Muscle layer of duodenum (tissue), 2 donors: ENCODE data around the gene MPV17.
"Not testable (repeated sequence)": the region's sequence is repeated elsewhere in the genome, so short reads cannot be mapped to it uniquely, and the experiment has no call there.

ENCODE experiments used
- H3K27ac ChIP-seq: one replicate; pipeline ENCODE4 v1.7.0; 2013; ENCODE audit warnings: mild to moderate bottlenecking, low read length
- H3K27me3 ChIP-seq: one replicate; pipeline ENCODE4 v1.7.0; 2013; ENCODE audit warnings: low read depth, mild to moderate bottlenecking, control low read depth, low read length
- H3K36me3 ChIP-seq, 2 donors: one replicate each; pipeline ENCODE4 v1.7.0; 2013; ENCODE audit warnings: low read length in 2 of 2, control low read depth in 1 of 2, mild to moderate bottlenecking in 1 of 2; ENCODE audit not compliant: insufficient read depth in 2 of 2, control insufficient read depth in 1 of 2
- H3K4me1 ChIP-seq, 2 donors: one replicate each; pipeline ENCODE4 v1.7.0; 2013; ENCODE audit warnings: low read length in 2 of 2, mild to moderate bottlenecking in 2 of 2, control low read depth in 1 of 2, moderate library complexity in 1 of 2; ENCODE audit not compliant: insufficient read depth in 2 of 2, control insufficient read depth in 1 of 2
- H3K4me3 ChIP-seq, 2 donors: one replicate each; pipeline ENCODE4 v1.7.0; 2013; ENCODE audit warnings: low read length in 2 of 2, low read depth in 1 of 2, mild to moderate bottlenecking in 1 of 2
- H3K9me3 ChIP-seq, 2 donors: one replicate each; pipeline ENCODE4 v1.7.0; 2013; ENCODE audit warnings: low read length in 2 of 2, control low read depth in 1 of 2, mild to moderate bottlenecking in 1 of 2; ENCODE audit not compliant: control insufficient read depth in 1 of 2
- donor health status: healthy.

Gene MPV17

DNA sequence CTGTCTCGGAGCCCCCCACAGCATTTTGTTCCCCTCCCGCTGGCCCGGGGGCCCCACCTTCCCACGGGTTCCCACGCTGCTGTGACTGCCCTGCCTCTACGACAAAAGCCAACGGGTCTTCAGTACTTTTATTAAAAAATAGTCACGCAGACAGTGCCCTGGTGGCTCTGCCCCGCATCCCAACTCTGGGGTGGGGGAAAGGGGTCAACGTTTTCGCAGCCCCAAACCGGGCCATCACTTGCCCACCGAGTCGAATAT is 15.7 kb downstream of the MPV17 start:
- Histone ChIP-seq H3K36me3 (peaks cover 6 to 15% of the 10 kb centered on the region in 2 donors), H3K9me3 (no peaks in the 10 kb centered on the region), H3K27me3 (peaks cover 32% of the 10 kb centered on the region), H3K27ac (no peak overlapping the region), H3K4me3 (no peak overlapping the region), H3K4me1 (peaks cover 0 to 25% of the 10 kb centered on the region in 2 donors)

- H3K27ac ChIP-seq, result no peak overlapping the region
- peaks cover 4 to 12% of the 10 kb centered on the region in 2 donors for H3K36me3 ChIP-seq
- peaks cover 32% of the 10 kb centered on the region for H3K27me3 ChIP-seq
- no peak overlapping the region for H3K4me3 ChIP-seq
- no peaks in the 10 kb centered on the region for H3K9me3 ChIP-seq
- peaks cover 0 to 25% of the 10 kb centered on the region in 2 donors for H3K4me1 ChIP-seq
Measured at GRCh38 chr2:27306573-27307286, 16.2 kb downstream of the MPV17 start.

DNA sequence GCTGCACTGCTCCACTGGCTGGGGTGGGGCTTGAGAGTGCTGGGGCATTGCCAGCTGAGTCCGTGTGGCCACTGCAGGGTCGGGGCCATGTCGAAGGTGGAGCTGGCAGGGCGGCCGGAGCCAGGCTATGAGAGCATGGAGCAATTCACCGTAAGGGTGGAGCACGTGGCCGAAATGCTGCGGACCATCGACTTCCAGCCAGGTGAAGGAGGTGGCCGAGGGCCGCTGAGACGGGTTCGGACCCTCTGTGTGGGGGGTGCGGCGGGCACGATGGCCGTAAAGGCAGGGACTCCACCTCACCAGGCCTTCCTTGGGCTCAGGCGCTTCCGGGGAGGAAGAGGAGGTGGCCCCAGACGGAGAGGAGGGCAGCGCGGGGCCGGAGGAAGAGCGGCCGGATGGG is 16.8 kb downstream of the MPV17 start:
- Histone ChIP-seq H3K36me3 (peaks cover 0 to 6% of the 10 kb centered on the region in 2 donors), H3K27me3 (peaks cover 32% of the 10 kb centered on the region), H3K4me1 (peaks cover 0 to 25% of the 10 kb centered on the region in 2 donors), H3K27ac (no peak overlapping the region), H3K4me3 (no peak overlapping the region), H3K9me3 (no peaks in the 10 kb centered on the region)

GRCh38 chr2:27305516-27305915 is 17.4 kb downstream of the MPV17 start:
- Histone ChIP-seq H3K27ac (no peak overlapping the region), H3K27me3 (peaks cover 32% of the 10 kb centered on the region), H3K4me3 (no peak overlapping the region), H3K36me3 (peaks cover 0 to 6% of the 10 kb centered on the region in 2 donors), H3K9me3 (no peaks in the 10 kb centered on the region), H3K4me1 (peaks cover 0 to 25% of the 10 kb centered on the region in 2 donors)

DNA sequence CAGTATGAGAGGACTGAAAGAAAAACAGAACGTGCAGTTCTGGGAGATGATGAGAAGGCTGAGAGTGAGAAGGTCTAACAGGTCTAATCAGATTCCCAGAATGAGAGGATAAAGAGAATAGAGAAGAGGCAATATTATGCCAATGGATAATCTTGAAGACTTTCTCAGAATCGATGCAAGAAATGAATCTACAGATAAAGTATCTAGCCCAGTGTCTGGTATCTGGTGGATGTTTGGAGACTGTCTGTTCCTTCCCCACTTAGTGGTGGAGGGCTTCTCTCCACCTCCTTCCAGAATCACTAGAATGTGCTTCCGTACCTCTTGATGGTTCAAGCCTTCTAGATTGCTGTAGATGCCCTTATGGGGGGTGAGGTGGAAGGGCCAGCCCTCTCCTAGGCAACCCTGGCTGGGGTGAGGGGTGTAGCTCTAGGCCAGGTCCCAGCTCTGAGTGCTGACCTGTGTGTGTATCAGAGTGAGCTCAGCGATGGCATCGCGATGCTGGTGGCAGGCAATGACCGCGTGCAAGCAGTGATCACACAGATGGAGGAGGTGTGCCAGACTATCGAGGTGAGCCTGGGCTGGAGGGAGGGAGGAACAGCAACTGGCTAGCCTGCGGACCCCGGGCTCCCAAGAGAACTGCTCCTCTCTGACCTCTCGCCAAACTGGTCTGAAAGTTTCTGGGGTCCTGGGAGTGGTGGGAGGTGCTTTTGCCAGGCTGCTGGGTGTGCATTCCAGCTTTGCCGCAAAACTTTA is 18.2 kb downstream of the MPV17 start:
- peaks cover 32% of the 10 kb centered on the region for H3K27me3 ChIP-seq
- peaks cover 0 to 4% of the 10 kb centered on the region in 2 donors for H3K36me3 ChIP-seq
- H3K4me3 ChIP-seq, result no peak overlapping the region

GRCh38 chr2:27303093-27304025 is 19.5 kb downstream of the MPV17 start:
- no peaks in the 10 kb centered on the region for H3K36me3 ChIP-seq
- peaks cover 28% of the 10 kb centered on the region for H3K27me3 ChIP-seq
- H3K4me1 ChIP-seq, result peaks cover 0 to 25% of the 10 kb centered on the region in 2 donors
- no peak overlapping the region for H3K27ac ChIP-seq
- no peaks in the 10 kb centered on the region for H3K9me3 ChIP-seq
- peak overlapping the region; percentile 21 to 38 for H3K4me3 ChIP-seq

More for the DNA sequence above, 18.2 kb downstream of the MPV17 start:
- H3K4me1 ChIP-seq, result peaks cover 0 to 25% of the 10 kb centered on the region in 2 donors
- H3K9me3 ChIP-seq, result no peaks in the 10 kb centered on the region
- no peak overlapping the region for H3K27ac ChIP-seq

- H3K27me3 ChIP-seq, H3K27ac ChIP-seq, H3K36me3 ChIP-seq, H3K4me1 ChIP-seq, H3K4me3 ChIP-seq, H3K9me3 ChIP-seq: not testable (repeated sequence)
Measured at GRCh38 chr2:27300606-27301005, 22.3 kb downstream of the MPV17 start.

- peaks cover 0 to 3% of the 10 kb centered on the region in 2 donors for H3K4me1 ChIP-seq
- no peak overlapping the region for H3K4me3 ChIP-seq
- no peaks in the 10 kb centered on the region for H3K36me3 ChIP-seq
- H3K27me3 ChIP-seq, result no peaks in the 10 kb centered on the region
- H3K9me3 ChIP-seq, result no peaks in the 10 kb centered on the region
- no peak overlapping the region for H3K27ac ChIP-seq
Measured at GRCh38 chr2:27298391-27299080, 24.4 kb downstream of the MPV17 start.

DNA sequence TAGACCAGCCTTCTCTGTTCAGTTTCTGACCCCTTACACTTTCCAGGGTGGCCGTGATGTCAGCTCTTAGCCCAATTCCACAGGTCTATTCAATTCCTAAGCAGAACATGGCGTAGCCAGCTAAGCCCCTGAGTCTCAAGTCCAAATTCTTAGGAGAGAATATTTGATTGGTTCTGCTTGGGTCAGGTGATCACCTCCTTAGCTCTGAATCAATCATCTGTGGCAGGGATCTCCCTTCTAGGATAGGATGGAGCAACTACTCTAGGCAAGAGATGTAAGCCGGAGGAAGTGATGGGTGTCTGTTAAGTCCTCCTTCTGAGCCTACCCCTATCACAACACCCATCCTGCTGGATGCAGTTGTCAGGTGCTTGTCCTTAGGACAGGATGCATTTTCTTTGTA is 25.7 kb downstream of the MPV17 start:
- no peaks in the 10 kb centered on the region for H3K27me3 ChIP-seq
- no peak overlapping the region for H3K27ac ChIP-seq
- no peaks in the 10 kb centered on the region for H3K4me1 ChIP-seq
- H3K9me3 ChIP-seq, result no peaks in the 10 kb centered on the region
- H3K4me3 ChIP-seq, result no peak overlapping the region
- H3K36me3 ChIP-seq, result no peaks in the 10 kb centered on the region

GRCh38 chr2:27296481-27296880 is 26.4 kb downstream of the MPV17 start:
- no peaks in the 10 kb centered on the region for H3K27me3 ChIP-seq
- H3K27ac ChIP-seq, result no peak overlapping the region
- H3K36me3 ChIP-seq, result no peaks in the 10 kb centered on the region
- H3K9me3 ChIP-seq, result no peaks in the 10 kb centered on the region
- no peaks in the 10 kb centered on the region for H3K4me1 ChIP-seq
- H3K4me3 ChIP-seq, result no peak overlapping the region

GRCh38 chr2:27294928-27295327 is 28.0 kb downstream of the MPV17 start:
- H3K9me3 ChIP-seq, result no peaks in the 10 kb centered on the region
- no peaks in the 10 kb centered on the region for H3K36me3 ChIP-seq
- no peaks in the 10 kb centered on the region for H3K27me3 ChIP-seq
- no peaks in the 10 kb centered on the region for H3K4me1 ChIP-seq
- H3K4me3 ChIP-seq, result no peak overlapping the region
- H3K27ac ChIP-seq, result no peak overlapping the region
